Skeletal muscle satellite cell (primary cell): Measurements from ENCODE around the gene GCAT.

Experiments used
- H3K27me3 ChIP-seq: 2 replicates; pipeline ENCODE4 v1.7.0; 2013; ENCODE audit warnings: low read length; ENCODE audit not compliant: control insufficient read depth, insufficient read depth
- H3K36me3 ChIP-seq: 2 replicates; pipeline ENCODE4 v1.7.0; 2013; ENCODE audit warnings: mild to moderate bottlenecking, control low read depth, low read length; ENCODE audit not compliant: insufficient read depth
- H3K4me1 ChIP-seq: 2 replicates; pipeline ENCODE4 v1.7.0; 2013; ENCODE audit warnings: low read length; ENCODE audit not compliant: control insufficient read depth, insufficient read depth
- H3K4me2 ChIP-seq: 2 replicates; pipeline ENCODE4 v1.7.0; 2013; ENCODE audit warnings: mild to moderate bottlenecking, low read length
- H3K4me3 ChIP-seq: 2 replicates; pipeline ENCODE4 v1.7.0; 2013; ENCODE audit warnings: low read length
- H3K9ac ChIP-seq: 2 replicates; pipeline ENCODE4 v1.7.0; 2013; ENCODE audit warnings: mild to moderate bottlenecking, low read depth, low read length, moderate library complexity
- H3K9me3 ChIP-seq: replicated peaks from 2 replicates; pipeline ENCODE4 v1.7.0; 2013; ENCODE audit warnings: mild to moderate bottlenecking, control low read depth, low read length
- small RNA-seq: library from RNA; depleted of rRNA; stranded (forward); fragments of <200 nt; gene quantifications from one replicate; pipeline ENCODE3, GENCODE V24; 2012

GCAT gene

GRCh38 chr22:37852418-37852817, 44.7 kb downstream of the GCAT start:
- H3K4me3 ChIP-seq = no peak overlapping the region
- no peaks in the 10 kb centered on the region for H3K27me3 ChIP-seq
- peaks cover 3% of the 10 kb centered on the region for H3K4me1 ChIP-seq
- no peaks in the 10 kb centered on the region for H3K9me3 ChIP-seq
- H3K9ac ChIP-seq = no peak overlapping the region
- peaks cover 60% of the 10 kb centered on the region for H3K36me3 ChIP-seq
- no peak overlapping the region for H3K4me2 ChIP-seq

- Histone ChIP-seq H3K36me3 (peaks cover 71% of the 10 kb centered on the region), H3K9ac (no peak overlapping the region), H3K9me3 (no peaks in the 10 kb centered on the region), H3K4me1 (no peaks in the 10 kb centered on the region), H3K4me2 (no peak overlapping the region), H3K27me3 (no peaks in the 10 kb centered on the region), H3K4me3 (no peak overlapping the region)
These were observed 47.2 kb downstream of the GCAT start for GRCh38 chr22:37854946-37855345.

GRCh38 chr22:37855462-37855861, 47.7 kb downstream of the GCAT start:
- Histone ChIP-seq H3K9ac (no peak overlapping the region), H3K4me3 (no peak overlapping the region), H3K27me3 (no peaks in the 10 kb centered on the region), H3K4me1 (peaks cover 5% of the 10 kb centered on the region), H3K36me3 (peaks cover 71% of the 10 kb centered on the region), H3K9me3 (no peaks in the 10 kb centered on the region), H3K4me2 (no peak overlapping the region)

- peaks cover 11% of the 10 kb centered on the region for H3K4me1 ChIP-seq
- H3K4me2 ChIP-seq = no peak overlapping the region
- peak overlapping the region; percentile 11 for H3K9ac ChIP-seq
- peaks cover 68% of the 10 kb centered on the region for H3K36me3 ChIP-seq
- no peaks in the 10 kb centered on the region for H3K9me3 ChIP-seq
- no peak overlapping the region for H3K4me3 ChIP-seq
- H3K27me3 ChIP-seq = no peaks in the 10 kb centered on the region
These were observed 53.2 kb downstream of the GCAT start for GRCh38 chr22:37860796-37861421.

- Histone ChIP-seq H3K9ac (no peak overlapping the region), H3K36me3 (peaks cover 59% of the 10 kb centered on the region), H3K27me3 (no peaks in the 10 kb centered on the region), H3K4me1 (peaks cover 11% of the 10 kb centered on the region), H3K9me3 (no peaks in the 10 kb centered on the region), H3K4me2 (no peak overlapping the region), H3K4me3 (no peak overlapping the region)
These were observed 55.0 kb downstream of the GCAT start for GRCh38 chr22:37862570-37863325.

GRCh38 chr22:37865510-37865909, 57.8 kb downstream of the GCAT start:
- no peak overlapping the region for H3K4me2 ChIP-seq
- no peak overlapping the region for H3K4me3 ChIP-seq

More at GRCh38 chr22:37865510-37865909, 57.8 kb downstream of the GCAT start:
- Histone ChIP-seq H3K36me3 (peaks cover 65% of the 10 kb centered on the region), H3K27me3 (no peaks in the 10 kb centered on the region), H3K9ac (no peak overlapping the region), H3K9me3 (no peaks in the 10 kb centered on the region), H3K4me1 (peaks cover 6% of the 10 kb centered on the region)

Small RNAs within 50 kb of the gene (small RNA-seq; reads per million reads assigned to genes)
- 0.84 reads per million, percentile 20 among the genes with 10 or more reads in this experiment for gene MIR659
